GM12878 (cell line): ENCODE data around the gene KCNH4.

ENCODE experiments used
- HDGF ChIP-seq: fragments of 450-650 bp; IDR thresholded peaks from 2 replicates; pipeline ENCODE4 v1.6.1; 2016; ENCODE audit warnings: antibody characterized with exemption
- MYC ChIP-seq: IDR thresholded peaks from 2 replicates; pipeline ENCODE4 v1.6.1; 2011; ENCODE audit warnings: mild to moderate bottlenecking, low read length, moderate library complexity, inconsistent platforms; ENCODE audit not compliant: insufficient read depth, insufficient replicate concordance, insufficient read length, severe bottlenecking
- NR2C2 ChIP-seq: IDR thresholded peaks from 2 replicates; pipeline ENCODE4 v1.6.1; 2011; ENCODE audit warnings: borderline replicate concordance, low read depth; ENCODE audit not compliant: control insufficient read depth, insufficient read length
- POLR2A ChIP-seq: IDR thresholded peaks from 2 replicates; pipeline ENCODE4 v1.6.1; 2011; ENCODE audit warnings: low read depth, mild to moderate bottlenecking, low read length
- SIN3A ChIP-seq: IDR thresholded peaks from 2 replicates; pipeline ENCODE4 v1.6.1; 2012; ENCODE audit warnings: low read depth, low read length, improper control_type of control experiment
- SMC3 ChIP-seq: IDR thresholded peaks from 2 replicates; pipeline ENCODE4 v1.6.1; 2011; ENCODE audit warnings: low read length, improper control_type of control experiment, borderline replicate concordance
- SREBF2 ChIP-seq: IDR thresholded peaks from 2 replicates; pipeline ENCODE4 v1.6.1; 2012; ENCODE audit warnings: mild to moderate bottlenecking, low read length
- TF ChIP-seq, protein P1 (sequence below), 3 experiments: IDR thresholded peaks in 2 of 3; conservative IDR thresholded peaks in 1 of 3; 2 replicates each; pipeline ENCODE4 v1.5.1; 2011; ENCODE audit warnings: low read depth in 3 of 3, low read length in 3 of 3, mild to moderate bottlenecking in 3 of 3, control low read depth in 2 of 3, moderate library complexity in 2 of 3, inconsistent platforms in 1 of 3, mixed read lengths in 1 of 3; ENCODE audit not compliant: control insufficient read depth in 2 of 3, insufficient read depth in 1 of 3; ENCODE audit errors: extremely low read depth in 1 of 3
- TF ChIP-seq, protein P2 (sequence below): IDR thresholded peaks from 2 replicates; pipeline ENCODE4 v1.6.1; 2011; ENCODE audit warnings: mild to moderate bottlenecking, low read depth, low read length, moderate library complexity; ENCODE audit not compliant: insufficient replicate concordance
- TF ChIP-seq, protein P3 (sequence below): IDR thresholded peaks from 2 replicates; pipeline ENCODE4 v1.6.1; 2012; ENCODE audit warnings: low read depth, low read length, improper control_type of control experiment
- TF ChIP-seq, protein P4 (sequence below): IDR thresholded peaks from 2 replicates; pipeline ENCODE4 v1.6.1; 2012; ENCODE audit warnings: low read depth, low read length, improper control_type of control experiment

DNA sequence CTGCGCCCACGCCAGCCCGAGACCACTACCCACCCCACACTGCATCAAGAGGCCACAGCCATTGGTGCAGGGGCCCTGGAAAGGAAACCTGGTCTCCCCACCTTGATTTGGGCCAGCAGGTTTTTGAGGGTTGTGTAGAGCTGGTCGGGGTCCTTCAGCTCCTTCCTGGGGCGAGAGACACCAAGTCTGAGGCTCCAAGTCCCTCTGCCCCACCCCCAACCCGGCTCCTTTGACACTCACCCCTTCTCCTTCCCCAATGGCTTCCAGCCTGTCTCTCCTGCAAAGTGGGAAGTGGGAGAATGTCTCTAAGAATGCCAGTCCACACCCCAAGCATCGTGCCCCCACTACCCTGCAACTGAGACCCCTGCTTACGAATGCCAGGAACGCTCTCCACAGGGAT, 66.8 kb downstream of the KCNH4 start:
- TF ChIP-seq SMC3 (no peak), POLR2A (no peak), SIN3A (no peak), HDGF (no peak), MYC (no peak), SREBF2 (no peak), NR2C2 (no peak)
- TF ChIP-seq, protein P1, sequence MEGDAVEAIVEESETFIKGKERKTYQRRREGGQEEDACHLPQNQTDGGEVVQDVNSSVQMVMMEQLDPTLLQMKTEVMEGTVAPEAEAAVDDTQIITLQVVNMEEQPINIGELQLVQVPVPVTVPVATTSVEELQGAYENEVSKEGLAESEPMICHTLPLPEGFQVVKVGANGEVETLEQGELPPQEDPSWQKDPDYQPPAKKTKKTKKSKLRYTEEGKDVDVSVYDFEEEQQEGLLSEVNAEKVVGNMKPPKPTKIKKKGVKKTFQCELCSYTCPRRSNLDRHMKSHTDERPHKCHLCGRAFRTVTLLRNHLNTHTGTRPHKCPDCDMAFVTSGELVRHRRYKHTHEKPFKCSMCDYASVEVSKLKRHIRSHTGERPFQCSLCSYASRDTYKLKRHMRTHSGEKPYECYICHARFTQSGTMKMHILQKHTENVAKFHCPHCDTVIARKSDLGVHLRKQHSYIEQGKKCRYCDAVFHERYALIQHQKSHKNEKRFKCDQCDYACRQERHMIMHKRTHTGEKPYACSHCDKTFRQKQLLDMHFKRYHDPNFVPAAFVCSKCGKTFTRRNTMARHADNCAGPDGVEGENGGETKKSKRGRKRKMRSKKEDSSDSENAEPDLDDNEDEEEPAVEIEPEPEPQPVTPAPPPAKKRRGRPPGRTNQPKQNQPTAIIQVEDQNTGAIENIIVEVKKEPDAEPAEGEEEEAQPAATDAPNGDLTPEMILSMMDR (IDR thresholded peaks at IDR 0.05 in 2 of 3, conservative IDR thresholded peaks at IDR 0.05 in 1 of 3; ENCODE audit: control insufficient read depth in 2 of 3, extremely low read depth in 1 of 3, insufficient read depth in 1 of 3, low read depth in 3 of 3, low read length in 3 of 3): no peak
- TF ChIP-seq, protein P2, sequence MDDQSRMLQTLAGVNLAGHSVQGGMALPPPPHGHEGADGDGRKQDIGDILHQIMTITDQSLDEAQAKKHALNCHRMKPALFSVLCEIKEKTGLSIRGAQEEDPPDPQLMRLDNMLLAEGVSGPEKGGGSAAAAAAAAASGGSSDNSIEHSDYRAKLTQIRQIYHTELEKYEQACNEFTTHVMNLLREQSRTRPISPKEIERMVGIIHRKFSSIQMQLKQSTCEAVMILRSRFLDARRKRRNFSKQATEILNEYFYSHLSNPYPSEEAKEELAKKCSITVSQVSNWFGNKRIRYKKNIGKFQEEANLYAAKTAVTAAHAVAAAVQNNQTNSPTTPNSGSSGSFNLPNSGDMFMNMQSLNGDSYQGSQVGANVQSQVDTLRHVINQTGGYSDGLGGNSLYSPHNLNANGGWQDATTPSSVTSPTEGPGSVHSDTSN: no peak
- TF ChIP-seq, protein P3, sequence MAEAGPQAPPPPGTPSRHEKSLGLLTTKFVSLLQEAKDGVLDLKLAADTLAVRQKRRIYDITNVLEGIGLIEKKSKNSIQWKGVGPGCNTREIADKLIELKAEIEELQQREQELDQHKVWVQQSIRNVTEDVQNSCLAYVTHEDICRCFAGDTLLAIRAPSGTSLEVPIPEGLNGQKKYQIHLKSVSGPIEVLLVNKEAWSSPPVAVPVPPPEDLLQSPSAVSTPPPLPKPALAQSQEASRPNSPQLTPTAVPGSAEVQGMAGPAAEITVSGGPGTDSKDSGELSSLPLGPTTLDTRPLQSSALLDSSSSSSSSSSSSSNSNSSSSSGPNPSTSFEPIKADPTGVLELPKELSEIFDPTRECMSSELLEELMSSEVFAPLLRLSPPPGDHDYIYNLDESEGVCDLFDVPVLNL: no peak
- TF ChIP-seq, protein P4, sequence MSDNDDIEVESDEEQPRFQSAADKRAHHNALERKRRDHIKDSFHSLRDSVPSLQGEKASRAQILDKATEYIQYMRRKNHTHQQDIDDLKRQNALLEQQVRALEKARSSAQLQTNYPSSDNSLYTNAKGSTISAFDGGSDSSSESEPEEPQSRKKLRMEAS: no peak
